Body of pancreas (tissue), 4 donors: Measurements from ENCODE around the gene EMB.

Source experiments
- POLR2A ChIP-seq, 3 donors: fragments of 450-650 bp; IDR thresholded peaks; one replicate each; pipeline ENCODE4 v1.6.1; 2016; ENCODE audit warnings: antibody characterized with exemption in 3 of 3, mild to moderate bottlenecking in 2 of 3
- TF ChIP-seq, protein P1 (sequence below), 7 experiments: fragments of 450-650 bp in 4 of 7; fragments of 200-600 bp in 3 of 7; sonication (generic) in 3 of 7; IDR thresholded peaks; one replicate each; pipeline ENCODE4 v1.5.1; 2016 to 2019; ENCODE audit warnings: antibody characterized with exemption in 7 of 7

DNA sequence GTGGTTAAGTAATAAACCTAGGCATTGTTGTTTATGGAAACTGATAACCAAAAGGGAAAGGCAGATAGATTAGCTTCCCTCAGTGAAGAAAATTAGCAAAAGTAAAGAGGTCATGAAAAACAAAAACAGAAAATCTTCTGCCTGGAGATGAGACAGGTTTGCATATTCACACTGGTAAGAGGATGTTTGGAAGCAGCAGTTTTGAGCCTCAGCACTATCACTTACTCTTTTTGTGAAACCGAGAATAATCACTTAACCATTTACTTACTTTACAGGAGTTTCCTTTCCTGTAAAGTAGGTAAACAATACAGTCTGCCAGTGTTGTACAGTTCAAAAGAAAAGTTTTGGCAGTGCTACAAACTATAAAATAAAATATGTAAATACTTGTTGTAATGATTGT is 35.5 kb upstream of the EMB start:
- TF ChIP-seq, protein P1, sequence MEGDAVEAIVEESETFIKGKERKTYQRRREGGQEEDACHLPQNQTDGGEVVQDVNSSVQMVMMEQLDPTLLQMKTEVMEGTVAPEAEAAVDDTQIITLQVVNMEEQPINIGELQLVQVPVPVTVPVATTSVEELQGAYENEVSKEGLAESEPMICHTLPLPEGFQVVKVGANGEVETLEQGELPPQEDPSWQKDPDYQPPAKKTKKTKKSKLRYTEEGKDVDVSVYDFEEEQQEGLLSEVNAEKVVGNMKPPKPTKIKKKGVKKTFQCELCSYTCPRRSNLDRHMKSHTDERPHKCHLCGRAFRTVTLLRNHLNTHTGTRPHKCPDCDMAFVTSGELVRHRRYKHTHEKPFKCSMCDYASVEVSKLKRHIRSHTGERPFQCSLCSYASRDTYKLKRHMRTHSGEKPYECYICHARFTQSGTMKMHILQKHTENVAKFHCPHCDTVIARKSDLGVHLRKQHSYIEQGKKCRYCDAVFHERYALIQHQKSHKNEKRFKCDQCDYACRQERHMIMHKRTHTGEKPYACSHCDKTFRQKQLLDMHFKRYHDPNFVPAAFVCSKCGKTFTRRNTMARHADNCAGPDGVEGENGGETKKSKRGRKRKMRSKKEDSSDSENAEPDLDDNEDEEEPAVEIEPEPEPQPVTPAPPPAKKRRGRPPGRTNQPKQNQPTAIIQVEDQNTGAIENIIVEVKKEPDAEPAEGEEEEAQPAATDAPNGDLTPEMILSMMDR (IDR thresholded peaks at IDR 0.05): no peak
- no peak for TF ChIP-seq POLR2A (IDR thresholded peaks at IDR 0.05)
